NB4 (cell line): ENCODE results near the gene KNCN.

ENCODE experiments used
- CTCF ChIP-seq: IDR thresholded peaks from one replicate; pipeline ENCODE4 v1.5.1; 2012; ENCODE audit warnings: low read depth, low read length
- MAX ChIP-seq: IDR thresholded peaks from 2 replicates; pipeline ENCODE4 v1.6.1; 2011; ENCODE audit warnings: low read depth, low read length

- no peak for TF ChIP-seq CTCF
- no peak for TF ChIP-seq MAX
Measured at GRCh38 chr1:46526691-46527291, 24.7 kb downstream of the KNCN start.
